ENCODE measurements around the gene UAP1L1.
"Not testable (repeated sequence)": the region's sequence is repeated elsewhere in the genome, so short reads cannot be mapped to it uniquely, and the experiment has no call there.

UAP1L1 gene, protein sequence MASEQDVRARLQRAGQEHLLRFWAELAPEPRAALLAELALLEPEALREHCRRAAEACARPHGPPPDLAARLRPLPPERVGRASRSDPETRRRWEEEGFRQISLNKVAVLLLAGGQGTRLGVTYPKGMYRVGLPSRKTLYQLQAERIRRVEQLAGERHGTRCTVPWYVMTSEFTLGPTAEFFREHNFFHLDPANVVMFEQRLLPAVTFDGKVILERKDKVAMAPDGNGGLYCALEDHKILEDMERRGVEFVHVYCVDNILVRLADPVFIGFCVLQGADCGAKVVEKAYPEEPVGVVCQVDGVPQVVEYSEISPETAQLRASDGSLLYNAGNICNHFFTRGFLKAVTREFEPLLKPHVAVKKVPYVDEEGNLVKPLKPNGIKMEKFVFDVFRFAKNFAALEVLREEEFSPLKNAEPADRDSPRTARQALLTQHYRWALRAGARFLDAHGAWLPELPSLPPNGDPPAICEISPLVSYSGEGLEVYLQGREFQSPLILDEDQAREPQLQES

GRCh38 chr9:137077010-137077747 lies at the start of gene UAP1L1:
TSS of gene UAP1L1 (plus strand) at chr9:137077517. CDS start at chr9:137077533, 16 bp downstream.
- DNase-seq (ENCODE audit: low read depth), result peak; percentile 52

DNA sequence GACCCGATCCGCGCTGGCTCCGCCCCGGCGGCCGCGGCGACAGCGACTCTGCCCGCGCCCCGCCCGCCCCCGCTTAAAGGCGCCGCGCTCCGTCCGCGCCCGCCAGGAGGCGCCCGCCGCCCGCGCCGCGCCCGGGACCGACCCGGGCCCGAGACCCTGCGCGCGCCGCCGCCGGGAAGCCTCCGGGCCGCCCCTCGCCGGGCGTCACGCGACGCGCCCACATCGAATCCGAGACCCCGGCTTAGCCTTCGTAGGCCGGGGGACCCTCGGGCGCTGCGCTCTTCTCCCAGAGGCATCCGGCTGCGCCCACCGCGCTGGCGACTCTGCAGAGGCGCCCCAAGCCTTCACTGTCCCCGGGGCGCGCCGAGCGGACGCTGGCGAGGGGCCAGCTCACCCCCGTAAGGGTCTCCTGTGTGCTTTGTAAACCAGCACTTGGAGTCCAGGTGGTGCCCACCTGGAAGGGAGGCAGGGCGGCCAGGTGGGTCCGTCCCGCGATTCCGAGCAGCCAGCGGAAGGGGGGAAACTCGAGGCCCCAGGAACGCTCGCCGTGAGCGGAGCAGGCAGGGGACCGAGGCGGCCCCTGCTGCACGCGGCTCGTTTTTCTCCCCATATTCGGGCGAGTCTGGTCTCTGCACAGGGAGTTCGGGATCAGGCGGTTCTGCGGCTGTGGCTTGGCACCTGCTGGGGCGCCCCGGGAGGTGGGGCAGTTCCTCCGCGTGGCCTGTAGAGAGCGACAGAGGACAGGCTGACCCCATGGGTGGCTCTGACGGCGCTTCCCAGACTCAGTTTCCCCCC lies 48.9 kb upstream of the UAP1L1 start:
- peak; percentile 70 for DNase-seq (ENCODE audit: low read depth)

DNA sequence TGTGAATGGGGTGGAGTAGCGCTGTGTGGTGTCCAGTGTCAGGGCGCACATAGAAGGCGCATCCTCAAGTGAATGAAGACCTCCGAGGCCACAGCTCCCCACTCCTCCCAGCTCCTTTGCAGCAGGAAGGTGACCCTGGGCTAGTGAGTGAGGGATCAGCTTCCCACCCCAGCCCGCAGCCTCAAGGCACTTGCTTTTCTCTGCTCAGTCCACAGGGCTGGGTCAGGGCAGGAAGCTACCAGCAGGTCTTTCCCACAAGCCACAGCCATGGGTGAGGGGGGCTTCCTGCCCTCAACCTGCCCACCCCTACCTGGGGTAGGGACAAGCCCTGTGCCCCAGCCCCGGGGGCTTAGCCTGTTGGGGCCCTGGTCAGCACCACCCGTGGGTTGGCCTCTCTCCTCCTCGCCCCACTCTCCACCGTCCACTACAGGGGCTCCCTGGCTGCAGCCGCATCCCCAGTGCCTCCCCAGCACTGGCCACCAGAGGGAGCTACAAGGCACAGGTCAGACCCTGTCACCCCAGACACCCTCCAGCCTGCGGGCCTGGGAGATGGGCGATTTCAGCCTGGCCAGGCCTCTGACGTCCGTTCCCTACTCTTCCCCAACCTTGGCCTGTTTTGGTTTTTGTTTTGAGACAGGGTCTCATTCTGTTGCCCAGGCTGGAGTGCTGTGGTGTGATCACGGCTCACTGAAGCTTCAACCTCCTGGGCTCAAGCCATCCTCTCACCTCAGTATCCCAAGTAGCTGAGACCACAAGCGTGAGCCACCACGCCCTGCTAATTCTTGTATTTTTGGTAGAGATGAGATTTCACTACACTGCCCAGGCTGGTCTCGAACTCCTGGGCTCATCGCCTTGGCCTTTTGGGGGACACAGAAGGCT lies 48.0 kb upstream of the UAP1L1 start:
- peak; percentile 71 for DNase-seq (ENCODE audit: low read depth)

DNA sequence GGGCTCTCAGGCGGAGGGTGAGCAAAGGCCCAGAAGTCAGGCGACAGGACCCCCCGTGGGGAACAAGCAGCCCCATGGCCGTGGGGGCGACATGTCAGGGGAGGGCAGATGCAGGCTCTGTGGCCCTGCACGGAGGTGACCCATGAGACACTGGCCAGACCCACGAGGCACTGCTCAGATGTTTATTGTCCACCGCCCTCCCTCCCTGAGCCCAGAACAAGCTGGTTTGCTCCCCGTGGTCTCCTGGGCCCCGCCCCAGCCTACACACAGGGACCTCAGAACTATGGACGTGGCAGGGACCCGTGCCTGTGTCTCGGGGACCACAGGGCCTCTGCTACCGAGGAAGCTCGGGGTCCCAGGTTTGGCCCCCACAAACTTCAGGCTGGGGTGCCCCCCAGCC lies 47.3 kb upstream of the UAP1L1 start:
- no peak for DNase-seq (ENCODE audit: low read depth)

DNA sequence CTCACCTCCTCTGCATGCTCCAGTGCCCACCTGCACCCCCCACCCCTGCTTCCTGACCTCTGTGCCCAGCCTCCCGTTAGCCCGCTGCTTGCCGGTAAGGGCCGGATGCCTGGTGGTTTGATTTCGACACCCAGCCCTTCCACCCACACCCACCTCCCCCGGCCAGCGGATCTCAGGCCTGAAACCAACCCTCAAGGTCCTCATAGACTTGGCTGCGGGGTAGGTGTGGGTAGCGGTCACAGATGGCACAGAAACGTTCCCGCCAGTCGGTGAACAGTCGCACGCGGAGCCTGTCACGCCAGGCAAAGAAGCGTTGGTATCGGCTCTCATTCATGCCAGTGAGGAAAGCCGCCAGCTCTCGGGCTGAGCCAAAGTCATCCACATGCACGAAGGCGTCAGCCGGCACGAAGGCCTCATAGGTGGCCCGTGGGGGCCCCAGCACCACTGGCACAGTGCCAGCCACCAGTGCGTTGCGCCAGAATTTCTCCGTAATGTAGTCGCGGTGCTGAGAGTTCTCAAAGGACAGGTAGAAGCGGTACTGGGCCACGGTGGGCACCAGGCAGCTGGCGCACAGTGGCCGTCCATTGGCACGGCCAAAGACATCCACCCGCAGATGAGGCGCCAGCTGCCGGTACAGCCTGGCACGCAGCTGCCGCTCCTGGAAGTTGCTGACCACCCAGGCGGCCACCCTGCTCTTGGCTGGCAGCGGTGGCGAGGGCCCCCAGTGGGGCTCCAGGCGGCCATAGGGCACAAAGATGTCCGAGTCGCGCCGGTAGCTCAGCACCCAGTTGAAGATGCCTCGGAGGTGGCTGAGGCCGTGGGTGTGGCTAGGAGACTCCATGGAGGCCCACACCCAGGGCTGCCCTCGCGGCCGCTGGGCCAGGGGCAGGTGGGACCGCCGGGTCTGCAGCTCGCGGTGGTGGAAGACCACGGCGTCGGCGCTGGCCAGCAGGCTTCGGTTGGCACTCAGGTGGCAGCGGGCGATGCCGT lies 46.5 kb upstream of the UAP1L1 start:
- peak; percentile 37 for DNase-seq (ENCODE audit: low read depth)

DNA sequence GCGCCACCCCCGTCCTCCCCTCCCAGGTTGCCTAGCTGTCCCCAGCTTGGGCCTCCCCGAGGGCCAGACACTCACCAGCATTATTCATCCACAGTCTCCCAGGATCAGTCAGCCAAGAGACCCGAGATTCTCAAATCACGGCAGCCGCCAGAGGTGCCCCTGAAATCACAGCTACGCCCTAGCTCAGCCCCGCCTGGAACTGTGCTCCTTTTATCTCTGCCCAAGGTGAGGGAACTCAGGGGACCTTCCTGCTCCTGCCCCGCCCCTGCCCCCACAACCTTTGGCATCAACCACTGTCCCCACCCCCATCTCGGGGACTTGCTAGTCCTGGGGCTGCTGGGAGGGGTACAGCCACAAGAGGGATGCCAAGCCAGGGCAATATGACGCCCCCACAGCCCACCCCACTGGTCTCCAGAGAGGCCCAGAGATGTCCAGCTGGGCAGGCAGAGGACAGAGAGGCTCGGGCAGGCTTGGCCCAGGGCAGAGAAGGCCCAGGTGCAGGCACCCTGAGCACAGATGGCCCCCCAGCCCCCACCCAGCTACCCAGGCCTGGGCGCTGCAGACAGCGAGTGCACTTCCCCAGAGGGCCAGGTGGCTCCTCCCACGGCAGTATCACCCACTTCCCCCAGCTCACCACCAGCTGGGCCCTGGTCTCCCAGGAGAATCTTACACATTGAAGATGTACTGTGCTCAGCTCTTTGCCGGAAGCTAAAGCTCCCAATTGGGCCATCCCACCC lies 45.2 kb upstream of the UAP1L1 start, which contains the start of gene FUT7:
Gene FUT7 (minus strand): TSS at position 185 of the 737 bp plus-strand sequence. CDS start 97 bp downstream, at position 88.
- peak; percentile 35 for DNase-seq (ENCODE audit: low read depth)

DNA sequence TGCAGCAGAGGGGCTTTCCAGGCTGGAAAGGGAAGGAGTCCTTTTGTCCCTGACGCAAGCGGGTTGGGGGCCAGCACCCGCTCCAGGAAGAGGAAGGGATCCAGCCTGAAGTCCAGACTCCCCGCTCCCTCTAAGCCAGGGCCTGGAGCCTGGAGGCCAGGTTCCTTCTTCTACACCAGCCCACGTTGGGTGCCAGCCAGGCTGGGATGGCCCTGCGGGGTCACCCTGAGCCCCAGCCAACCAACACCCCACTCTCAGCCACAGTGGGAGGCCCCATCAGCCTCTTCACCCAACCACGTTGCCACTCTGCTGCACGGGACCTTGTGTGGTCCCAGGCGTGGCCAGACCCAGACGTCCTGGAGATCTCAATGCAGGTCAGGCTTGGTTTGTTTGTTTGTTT lies 44.5 kb upstream of the UAP1L1 start:
- no peak for DNase-seq (ENCODE audit: low read depth)

- not testable (repeated sequence) for DNase-seq (ENCODE audit: low read depth)
Measured at GRCh38 chr9:137033481-137033880, 43.8 kb upstream of the UAP1L1 start.

DNA sequence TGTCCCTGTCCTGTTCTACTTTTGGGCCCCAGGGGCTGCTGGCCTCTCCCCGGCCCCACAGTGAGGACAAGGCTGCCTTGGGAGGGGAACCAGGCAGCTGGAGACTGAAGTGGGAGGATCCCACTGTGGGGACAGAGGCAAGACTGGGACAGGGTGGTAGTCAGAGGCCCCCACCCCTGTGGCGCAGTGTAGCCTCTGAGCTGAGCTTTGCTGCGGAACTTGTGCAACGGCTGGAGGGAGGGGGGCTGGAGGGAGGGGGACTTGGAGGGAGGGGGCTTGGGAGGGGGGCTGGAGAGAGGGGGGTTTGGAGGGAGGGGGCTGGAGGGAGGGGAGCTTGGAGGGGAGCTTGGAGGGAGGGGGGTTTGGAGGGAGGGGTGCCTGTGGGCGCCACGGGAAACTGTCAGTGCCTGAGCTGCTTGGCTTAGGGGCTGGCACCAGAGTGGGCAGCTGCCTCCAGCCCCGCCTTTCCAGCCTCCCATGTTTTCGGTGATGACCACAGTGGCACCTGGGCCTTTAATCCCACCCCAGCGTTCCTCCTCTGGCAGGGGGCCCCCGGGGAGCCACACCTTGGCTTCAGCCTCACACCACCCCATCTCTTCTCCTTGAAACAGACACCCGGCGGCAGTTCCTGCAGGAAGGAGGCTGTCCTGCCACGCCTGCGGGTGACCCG lies 43.1 kb upstream of the UAP1L1 start:
- DNase-seq (ENCODE audit: low read depth), result no peak

- DNase-seq (ENCODE audit: low read depth), result peak; percentile 83
Measured at GRCh38 chr9:137034709-137035506, 42.4 kb upstream of the UAP1L1 start.

DNA sequence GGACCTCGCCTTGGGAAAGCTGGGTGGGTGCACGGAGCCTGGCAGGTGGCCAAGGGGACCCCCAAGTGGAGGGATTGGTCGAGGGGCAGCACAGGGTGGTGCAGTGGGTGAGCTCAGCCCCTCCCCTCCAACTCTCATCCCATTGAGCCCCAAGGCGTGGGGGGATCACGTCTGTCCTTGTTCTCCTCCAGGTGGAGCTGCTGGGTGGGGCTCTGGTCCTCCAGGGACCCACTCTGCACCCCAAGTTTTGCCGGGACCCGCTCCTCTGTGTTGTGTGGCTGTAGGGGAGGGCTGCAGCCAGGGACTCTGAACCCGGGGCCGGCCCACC lies 41.8 kb upstream of the UAP1L1 start:
- DNase-seq (ENCODE audit: low read depth), result no peak

DNA sequence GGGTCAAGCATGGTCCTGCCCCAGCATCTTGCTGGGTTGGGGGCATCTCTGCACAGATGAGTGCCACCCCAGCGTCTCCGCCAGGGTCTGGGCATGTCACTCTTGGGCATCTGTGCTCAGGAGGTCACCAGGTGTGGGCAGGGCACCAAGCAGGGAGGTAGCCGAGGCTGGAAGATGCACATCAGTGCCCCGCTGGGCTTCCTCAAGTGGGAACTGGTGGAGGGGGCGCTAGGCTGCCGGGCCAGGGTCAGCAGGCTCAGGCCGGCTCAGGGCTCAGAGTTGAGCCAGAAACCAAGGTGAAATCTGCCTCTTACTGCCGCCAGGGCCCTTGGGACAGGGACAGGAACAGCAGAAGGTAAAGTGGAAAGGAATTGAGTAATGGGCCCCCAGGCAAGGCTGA lies 41.4 kb upstream of the UAP1L1 start:
- DNase-seq (ENCODE audit: low read depth), result no peak

GRCh38 chr9:137037035-137037434 lies 40.3 kb upstream of the UAP1L1 start:
- DNase-seq (ENCODE audit: low read depth), result no peak

GRCh38 chr9:137037483-137037882 lies 39.8 kb upstream of the UAP1L1 start:
- no peak for DNase-seq (ENCODE audit: low read depth)

- DNase-seq (ENCODE audit: low read depth), result no peak
Measured at GRCh38 chr9:137038916-137039315, 38.4 kb upstream of the UAP1L1 start.

- DNase-seq (ENCODE audit: low read depth), result no peak
Measured at GRCh38 chr9:137039611-137040366, 37.5 kb upstream of the UAP1L1 start.

DNA sequence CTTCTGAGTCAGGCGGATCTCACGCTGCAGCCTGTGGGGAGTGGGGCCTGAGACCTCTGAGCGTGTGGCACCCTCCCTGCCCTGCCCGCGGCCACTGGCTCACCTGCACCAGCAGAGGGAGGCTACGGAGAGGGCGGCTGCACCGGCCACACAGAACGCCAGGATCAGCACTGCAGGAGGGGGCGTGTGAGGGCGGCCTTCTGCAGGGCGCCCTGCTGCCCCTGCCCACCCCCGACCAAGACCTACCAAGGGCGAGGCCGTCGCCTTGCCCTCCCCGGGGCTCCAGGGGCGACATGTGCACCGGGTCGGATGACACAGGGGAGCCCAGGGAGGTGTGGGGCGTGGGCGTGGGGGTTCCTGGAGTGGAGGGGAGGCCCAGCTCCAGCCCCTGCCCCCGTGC lies 36.7 kb upstream of the UAP1L1 start:
- DNase-seq (ENCODE audit: low read depth), result no peak
